ENCODE measurements around the gene DLG2.
"Not testable (repeated sequence)": the region's sequence is repeated elsewhere in the genome, so short reads cannot be mapped to it uniquely, and the experiment has no call there.

The DLG2 gene

GRCh38 chr11:83464160-83464944, 2162.8 kb downstream of the DLG2 start:
- DNase-seq (ENCODE audit: low read depth in 2 of 2): no peak

- DNase-seq (ENCODE audit: low read depth in 2 of 2): no peak
Measured at GRCh38 chr11:83459798-83460197, 2167.3 kb downstream of the DLG2 start.

DNA sequence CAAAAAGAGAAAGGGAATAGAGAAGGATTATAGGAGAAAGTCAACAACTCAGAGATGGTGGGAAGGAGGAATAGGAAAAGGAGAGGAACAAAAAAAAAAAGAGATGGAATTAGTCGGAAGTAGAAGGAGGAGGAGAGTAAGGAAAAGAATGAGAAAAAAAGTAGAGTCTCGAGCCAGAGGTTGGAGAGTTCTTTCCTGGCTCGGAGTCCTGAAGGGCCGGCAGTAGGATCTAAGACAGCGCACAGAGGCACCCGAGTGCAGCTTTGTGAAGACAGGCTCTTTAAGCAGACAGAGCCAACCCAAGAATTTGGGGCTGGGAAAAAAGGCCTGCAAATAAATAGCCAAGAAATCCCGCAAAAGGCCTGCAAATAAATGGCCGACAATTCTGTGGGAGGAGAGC, 2170.6 kb downstream of the DLG2 start:
- no peak for DNase-seq (ENCODE audit: low read depth in 2 of 2)

GRCh38 chr11:83456075-83456474, 2171.1 kb downstream of the DLG2 start:
- DNase-seq (ENCODE audit: low read depth in 2 of 2): no peak

- no peak for DNase-seq (ENCODE audit: low read depth in 2 of 2)
Measured at GRCh38 chr11:83455356-83455755, 2171.8 kb downstream of the DLG2 start.

DNA sequence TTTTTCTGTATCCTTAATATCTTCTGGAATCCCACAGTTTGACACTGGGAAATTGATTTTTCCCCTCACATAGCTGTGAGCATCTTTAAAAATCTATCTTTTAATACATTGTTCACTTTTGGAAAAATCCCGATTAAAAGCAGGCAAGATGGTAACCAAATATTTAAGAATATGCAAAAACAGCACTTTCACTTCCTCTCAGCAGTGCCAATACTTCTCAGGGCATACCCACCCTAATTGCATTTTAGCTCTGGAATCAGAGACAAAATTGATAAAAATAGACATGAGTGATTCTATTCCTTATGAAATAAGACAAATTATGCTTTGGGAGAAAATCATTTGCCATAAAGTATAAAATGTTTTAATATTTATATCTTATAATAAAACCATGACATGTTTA, 2172.5 kb downstream of the DLG2 start:
- DNase-seq (ENCODE audit: low read depth in 2 of 2): no peak

- no peak for DNase-seq (ENCODE audit: low read depth in 2 of 2)
Measured at GRCh38 chr11:83449338-83449913, 2177.7 kb downstream of the DLG2 start.

- no peak for DNase-seq (ENCODE audit: low read depth in 2 of 2)
Measured at GRCh38 chr11:83448686-83449085, 2178.5 kb downstream of the DLG2 start.

GRCh38 chr11:83443880-83444279, 2183.3 kb downstream of the DLG2 start:
- not testable (repeated sequence) for DNase-seq (ENCODE audit: low read depth in 2 of 2)

DNA sequence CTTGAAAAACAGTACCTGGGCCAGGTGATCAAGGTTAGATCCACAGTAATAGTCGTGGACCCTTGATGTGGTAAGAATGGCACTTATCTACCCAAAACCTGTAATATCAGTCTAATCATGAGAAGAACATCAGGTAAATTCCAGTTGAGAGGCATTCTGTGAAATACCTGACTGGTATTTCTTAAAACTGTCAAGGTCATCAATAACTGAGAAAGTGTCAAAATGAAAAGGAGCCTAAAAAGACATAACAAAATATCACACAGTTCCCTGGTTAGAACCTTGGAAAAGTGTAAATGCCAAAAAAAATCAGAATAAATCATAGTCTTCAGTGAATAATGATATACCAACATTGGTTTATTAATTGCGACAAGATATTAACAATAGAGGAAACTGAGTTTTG, 2185.5 kb downstream of the DLG2 start:
- DNase-seq (ENCODE audit: low read depth in 2 of 2): no peak

DNA sequence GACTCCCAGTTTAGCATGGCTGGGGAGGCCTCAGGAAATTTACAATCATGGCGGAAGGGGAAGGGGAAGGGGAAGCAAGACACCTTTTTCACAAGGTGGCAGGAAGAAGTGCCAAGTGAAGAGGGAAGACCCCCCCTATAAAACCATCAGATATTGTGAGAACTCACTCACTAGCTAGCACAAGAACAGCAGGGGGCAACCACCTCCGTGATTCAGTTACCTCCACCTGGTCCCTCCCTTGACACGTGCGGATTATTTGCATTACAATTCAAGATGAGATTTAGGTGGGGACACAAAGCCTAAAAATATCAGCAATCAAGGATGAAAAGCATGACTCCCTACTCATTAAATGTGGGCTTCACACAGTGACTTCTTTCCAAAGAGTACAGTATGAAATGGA, 2186.0 kb downstream of the DLG2 start:
- no peak for DNase-seq (ENCODE audit: low read depth in 2 of 2)

DNA sequence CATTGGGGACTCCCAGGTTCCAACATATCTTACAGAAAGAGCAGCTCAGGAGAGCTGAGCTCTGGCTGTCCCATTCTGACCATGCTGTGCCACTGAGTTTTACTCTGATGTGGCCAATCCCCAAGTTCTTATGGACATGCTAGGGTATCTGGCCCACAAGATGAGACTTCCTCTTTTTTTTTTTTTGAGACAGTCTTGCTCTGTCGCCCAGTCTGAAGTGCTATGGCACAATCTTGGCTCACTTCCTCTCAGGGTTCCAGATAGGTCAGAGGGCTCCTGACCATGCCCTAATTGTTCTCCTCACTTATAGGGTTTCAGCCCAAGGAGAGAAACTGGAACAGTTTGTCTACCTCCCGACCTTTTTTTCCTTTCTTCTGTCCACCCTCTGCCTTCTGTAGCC, 2188.7 kb downstream of the DLG2 start:
- DNase-seq (ENCODE audit: low read depth in 2 of 2): no peak

- DNase-seq (ENCODE audit: low read depth in 2 of 2): no peak
Measured at GRCh38 chr11:83437939-83438338, 2189.2 kb downstream of the DLG2 start.

GRCh38 chr11:83436855-83437254, 2190.3 kb downstream of the DLG2 start:
- DNase-seq (ENCODE audit: low read depth in 2 of 2): no peak

GRCh38 chr11:83434812-83435211, 2192.3 kb downstream of the DLG2 start:
- DNase-seq (ENCODE audit: low read depth in 2 of 2): not testable (repeated sequence)

GRCh38 chr11:83427943-83428342, 2199.2 kb downstream of the DLG2 start:
- no peak for DNase-seq (ENCODE audit: low read depth in 2 of 2)

DNA sequence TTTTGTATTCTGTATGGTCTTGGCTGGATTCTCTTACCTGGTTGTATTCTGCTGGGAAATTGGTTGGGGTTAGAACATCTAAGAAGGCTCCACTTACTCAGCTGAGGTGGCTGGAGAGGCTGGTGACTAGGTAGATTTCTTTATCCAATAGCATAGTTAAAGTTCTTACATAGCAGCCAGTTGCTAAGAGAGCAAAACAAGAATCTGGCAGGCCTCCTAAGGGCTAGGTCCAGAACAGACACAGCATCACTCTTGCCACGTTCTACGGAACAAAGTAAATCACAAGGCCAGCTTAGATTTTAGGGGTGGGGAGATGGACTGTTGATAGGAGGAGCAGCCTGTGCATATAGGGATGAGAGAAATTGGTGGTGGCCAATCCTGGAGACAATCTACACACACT, 2199.6 kb downstream of the DLG2 start:
- no peak for DNase-seq (ENCODE audit: low read depth in 2 of 2)

DNA sequence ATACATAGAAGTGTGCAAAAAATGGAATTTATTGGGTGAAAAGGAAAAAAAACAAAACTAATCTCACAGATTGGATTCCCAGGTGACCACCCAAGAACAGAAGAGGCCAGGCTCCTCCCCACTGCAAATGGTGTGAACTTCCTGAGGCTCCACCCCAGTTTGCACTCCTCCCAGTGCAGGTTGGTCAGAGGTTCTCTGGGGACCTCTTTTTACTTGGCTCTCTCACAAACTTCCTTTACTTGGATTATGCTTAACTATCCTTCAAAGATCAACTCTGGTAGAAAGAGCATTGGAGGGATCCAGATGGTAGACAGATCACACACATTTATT, 2202.0 kb downstream of the DLG2 start:
- no peak for DNase-seq (ENCODE audit: low read depth in 2 of 2)

GRCh38 chr11:83424376-83425136, 2202.6 kb downstream of the DLG2 start:
- no peak for DNase-seq (ENCODE audit: low read depth in 2 of 2)

DNA sequence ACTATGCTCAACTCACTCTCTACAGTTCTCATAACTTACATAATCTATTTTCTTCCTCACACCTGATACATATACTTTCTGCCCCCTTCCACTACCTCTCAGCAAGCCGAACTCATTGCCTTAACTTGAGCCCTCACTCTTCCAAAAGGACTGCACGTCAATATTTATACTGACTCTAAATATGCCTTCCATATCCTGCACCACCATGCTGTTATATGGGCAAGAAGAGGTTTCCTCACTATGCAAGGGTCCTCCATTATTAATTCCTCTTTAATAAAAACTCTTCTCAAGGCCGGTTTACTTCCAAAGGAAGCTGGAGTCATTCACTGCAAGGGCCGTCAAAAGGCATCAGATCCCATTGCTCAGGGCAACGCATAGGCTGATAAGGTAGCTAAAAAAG, 2204.5 kb downstream of the DLG2 start:
- not testable (repeated sequence) for DNase-seq (ENCODE audit: low read depth in 2 of 2)

GRCh38 chr11:83410605-83411565, 2216.3 kb downstream of the DLG2 start:
- DNase-seq (ENCODE audit: low read depth in 2 of 2): no peak

GRCh38 chr11:83409891-83410290, 2217.3 kb downstream of the DLG2 start:
- DNase-seq (ENCODE audit: low read depth in 2 of 2): no peak
